Skeletal muscle tissue (tissue), 4 donors: ENCODE measurements around the gene FBLIM1. TPM values are rescaled to one million over a fixed set of nuclear protein-coding genes. Genes with fewer than 3 reads are reported as not detected.

Experiments used
- H3K27ac ChIP-seq: one replicate; pipeline ENCODE4 v1.7.0; 2013; ENCODE audit warnings: mild to moderate bottlenecking, low read depth, low read length, inconsistent platforms
- H3K27me3 ChIP-seq, 3 donors: one replicate each; pipeline ENCODE4 v1.7.0; 2013; ENCODE audit warnings: low read length in 3 of 3; ENCODE audit not compliant: control insufficient read depth in 3 of 3, insufficient read depth in 3 of 3
- H3K36me3 ChIP-seq, 3 donors: one replicate each; pipeline ENCODE4 v1.7.0; 2013; ENCODE audit warnings: low read length in 3 of 3; ENCODE audit not compliant: control insufficient read depth in 3 of 3, insufficient read depth in 3 of 3
- H3K4me1 ChIP-seq, 3 donors: one replicate each; pipeline ENCODE4 v1.7.0; 2013; ENCODE audit warnings: low read length in 3 of 3, mild to moderate bottlenecking in 3 of 3; ENCODE audit not compliant: control insufficient read depth in 3 of 3, insufficient read depth in 3 of 3
- H3K4me3 ChIP-seq, 3 donors: one replicate each; pipeline ENCODE4 v1.7.0; 2013; ENCODE audit warnings: low read length in 3 of 3
- H3K9ac ChIP-seq, 3 donors: one replicate each; pipeline ENCODE4 v1.7.0; 2013; ENCODE audit warnings: low read length in 3 of 3, mild to moderate bottlenecking in 3 of 3, moderate library complexity in 2 of 3, low read depth in 1 of 3
- H3K9me3 ChIP-seq, 3 donors: one replicate each; pipeline ENCODE4 v1.7.0; 2013; ENCODE audit warnings: low read length in 3 of 3; ENCODE audit not compliant: control insufficient read depth in 3 of 3
- total RNA-seq: library from RNA; depleted of rRNA; stranded (reverse); fragments of >200 nt; gene quantifications from one replicate; pipeline ENCODE4 v1.2.3, GENCODE V29; 2014
- donor health status: Osteomylitis.

FBLIM1 gene
- total RNA-seq, 1 donor from 2014 or later, result 7.3 TPM

GRCh38 chr1:15755021-15755645 lies 3.5 kb upstream of the FBLIM1 start:
- Histone ChIP-seq H3K9me3 (no peaks in the 10 kb centered on the region), H3K27me3 (peaks cover 0 to 21% (median 13%) of the 10 kb centered on the region in 3 donors), H3K4me3 (no peak overlapping the region), H3K4me1 (peaks cover 11 to 22% (median 17%) of the 10 kb centered on the region in 3 donors), H3K27ac (no peak overlapping the region), H3K9ac (no peak overlapping the region), H3K36me3 (no peaks in the 10 kb centered on the region)

GRCh38 chr1:15755646-15756040 lies 3.0 kb upstream of the FBLIM1 start:
- peaks cover 0 to 23% (median 15%) of the 10 kb centered on the region in 3 donors for H3K27me3 ChIP-seq
- H3K4me3 ChIP-seq, result no peak overlapping the region
- H3K27ac ChIP-seq, result no peak overlapping the region
- peaks cover 13 to 25% (median 19%) of the 10 kb centered on the region in 3 donors for H3K4me1 ChIP-seq
- H3K36me3 ChIP-seq, result no peaks in the 10 kb centered on the region
- no peak overlapping the region for H3K9ac ChIP-seq
- no peaks in the 10 kb centered on the region for H3K9me3 ChIP-seq

- no peak overlapping the region for H3K27ac ChIP-seq
- no peaks in the 10 kb centered on the region for H3K36me3 ChIP-seq
- H3K9me3 ChIP-seq, result no peaks in the 10 kb centered on the region
- H3K4me3 ChIP-seq, result peak overlapping the region in 1 of 3 donors; percentile 49
- H3K27me3 ChIP-seq, result peaks cover 0 to 30% (median 21%) of the 10 kb centered on the region in 3 donors
- peak overlapping the region in 1 of 3 donors; percentile 60 for H3K9ac ChIP-seq
- H3K4me1 ChIP-seq, result peaks cover 19 to 26% (median 20%) of the 10 kb centered on the region in 3 donors
Observed at GRCh38 chr1:15756143-15757015, 2.2 kb upstream of the FBLIM1 start.

- H3K9ac ChIP-seq, result no peak overlapping the region
- peaks cover 0 to 35% (median 21%) of the 10 kb centered on the region in 3 donors for H3K27me3 ChIP-seq
Observed at GRCh38 chr1:15757016-15757543, 1.5 kb upstream of the FBLIM1 start.

GRCh38 chr1:15757575-15758342 lies 836 bp upstream of the FBLIM1 start:
- Histone ChIP-seq H3K36me3 (no peaks in the 10 kb centered on the region), H3K9ac (peak overlapping the region in 2 of 3 donors; percentile 38 to 40), H3K27me3 (peaks cover 0 to 35% (median 21%) of the 10 kb centered on the region in 3 donors), H3K4me3 (peak overlapping the region in 1 of 3 donors; percentile 43), H3K4me1 (peaks cover 19 to 26% (median 20%) of the 10 kb centered on the region in 3 donors), H3K9me3 (no peaks in the 10 kb centered on the region), H3K27ac (peak overlapping the region; percentile 7)

More at GRCh38 chr1:15757016-15757543, 1.5 kb upstream of the FBLIM1 start:
- H3K27ac ChIP-seq, result no peak overlapping the region
- H3K4me3 ChIP-seq, result no peak overlapping the region
- no peaks in the 10 kb centered on the region for H3K36me3 ChIP-seq
- no peaks in the 10 kb centered on the region for H3K9me3 ChIP-seq
- H3K4me1 ChIP-seq, result peaks cover 19 to 26% (median 20%) of the 10 kb centered on the region in 3 donors

GRCh38 chr1:15758953-15759661 lies 512 bp downstream of the FBLIM1 start:
- H3K27me3 ChIP-seq, result peaks cover 0 to 35% (median 21%) of the 10 kb centered on the region in 3 donors
- H3K9ac ChIP-seq, result peak overlapping the region; percentile 38 to 68 (median 43)
- H3K4me1 ChIP-seq, result peaks cover 19 to 26% (median 20%) of the 10 kb centered on the region in 3 donors
- no peaks in the 10 kb centered on the region for H3K36me3 ChIP-seq
- H3K9me3 ChIP-seq, result no peaks in the 10 kb centered on the region
- H3K4me3 ChIP-seq, result peak overlapping the region; percentile 43 to 49 (median 46)
- H3K27ac ChIP-seq, result peak overlapping the region; percentile 12

GRCh38 chr1:15760520-15761211 lies 2.1 kb downstream of the FBLIM1 start:
- Histone ChIP-seq H3K4me3 (peak overlapping the region in 1 of 3 donors; percentile 7), H3K36me3 (peaks cover 0 to 2% (median 0%) of the 10 kb centered on the region in 3 donors), H3K9me3 (no peaks in the 10 kb centered on the region), H3K27ac (peak overlapping the region; percentile 69), H3K27me3 (peaks cover 0 to 35% (median 21%) of the 10 kb centered on the region in 3 donors), H3K9ac (peak overlapping the region in 1 of 3 donors; percentile 9), H3K4me1 (peaks cover 19 to 26% (median 20%) of the 10 kb centered on the region in 3 donors)

GRCh38 chr1:15761366-15762128 lies 3.0 kb downstream of the FBLIM1 start:
- Histone ChIP-seq H3K36me3 (peaks cover 0 to 2% (median 0%) of the 10 kb centered on the region in 3 donors), H3K4me1 (peaks cover 13 to 21% (median 15%) of the 10 kb centered on the region in 3 donors), H3K9me3 (no peaks in the 10 kb centered on the region), H3K4me3 (no peak overlapping the region), H3K9ac (peak overlapping the region in 1 of 3 donors; percentile 23), H3K27me3 (peaks cover 0 to 34% (median 18%) of the 10 kb centered on the region in 3 donors), H3K27ac (peak overlapping the region; percentile 69)
